NCI-H2171 treated with DMSO at 0.1 percent for 48 hours (cell line): ENCODE results near the gene ARHGAP32.
"Not testable (repeated sequence)": the region's sequence is repeated elsewhere in the genome, so short reads cannot be mapped to it uniquely, and the experiment has no call there.

Source experiments
- DNase-seq: peaks from one replicate; lab custom pipeline; 2025; lab: John Stamatoyannopoulos, UW

Gene ARHGAP32

GRCh38 chr11:128933481-128934178, 258.5 kb downstream of the ARHGAP32 start:
- no peak for DNase-seq

DNA sequence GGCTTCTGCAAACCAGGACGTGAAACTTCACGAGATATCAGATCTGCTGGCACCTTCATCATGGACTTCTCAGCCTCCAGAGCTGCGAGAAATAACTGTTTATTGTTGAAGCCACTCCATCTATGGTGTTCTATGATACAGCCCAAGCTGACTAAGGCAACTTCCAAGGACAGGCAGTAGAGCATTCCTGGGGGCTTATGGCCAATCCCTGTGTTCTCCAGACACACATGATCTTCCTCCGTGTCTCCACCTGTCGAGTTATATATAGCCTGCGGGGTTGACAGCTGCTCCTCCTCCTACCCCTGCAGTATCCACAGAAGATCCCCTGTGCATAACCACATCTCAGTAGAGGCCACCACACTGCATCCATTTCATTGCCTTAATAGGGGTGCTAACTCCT, 260.5 kb downstream of the ARHGAP32 start:
- peak; percentile 74 for DNase-seq

DNA sequence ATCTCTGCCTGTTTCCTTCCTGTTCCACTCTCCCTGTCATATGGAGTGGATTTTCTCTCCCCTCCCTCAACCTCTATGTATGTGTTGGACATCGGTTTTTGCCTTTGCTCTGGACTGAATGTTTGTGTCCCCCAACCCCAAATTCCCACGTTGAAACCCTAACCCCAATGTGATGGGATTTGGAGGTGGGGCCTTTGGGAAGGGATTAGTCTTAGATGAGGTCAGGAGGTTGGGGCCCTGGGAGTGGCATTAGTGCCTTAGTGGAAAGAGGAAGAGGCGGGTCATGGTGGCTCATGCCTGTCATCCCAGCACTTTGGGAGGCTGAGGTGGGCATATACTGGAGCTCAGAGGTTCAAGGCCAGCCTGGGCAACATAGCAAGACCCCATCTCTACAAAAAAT, 261.1 kb downstream of the ARHGAP32 start:
- no peak for DNase-seq

- no peak for DNase-seq
Measured at GRCh38 chr11:128929991-128930390, 262.1 kb downstream of the ARHGAP32 start.

DNA sequence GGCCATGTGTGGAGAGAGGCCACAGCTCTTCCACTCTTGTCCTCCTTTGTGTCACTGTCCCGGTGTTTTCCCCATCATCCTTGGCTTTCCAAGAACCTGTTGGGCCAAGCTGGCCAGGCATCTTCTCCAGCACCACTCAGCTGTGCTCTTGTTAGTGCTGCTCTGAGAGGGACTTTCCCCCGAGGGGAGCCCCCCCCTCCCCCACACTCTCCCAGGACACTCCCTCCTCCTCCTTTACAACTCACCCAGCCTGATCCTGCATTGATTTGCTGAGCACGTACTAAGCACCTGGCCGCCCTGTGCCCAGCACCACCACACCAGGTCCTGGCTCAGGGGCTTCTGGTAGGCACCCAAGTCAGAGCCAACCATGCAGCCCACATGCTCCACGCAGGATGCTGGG, 262.7 kb downstream of the ARHGAP32 start:
- DNase-seq: no peak

- no peak for DNase-seq
Measured at GRCh38 chr11:128928400-128928799, 263.7 kb downstream of the ARHGAP32 start.

DNA sequence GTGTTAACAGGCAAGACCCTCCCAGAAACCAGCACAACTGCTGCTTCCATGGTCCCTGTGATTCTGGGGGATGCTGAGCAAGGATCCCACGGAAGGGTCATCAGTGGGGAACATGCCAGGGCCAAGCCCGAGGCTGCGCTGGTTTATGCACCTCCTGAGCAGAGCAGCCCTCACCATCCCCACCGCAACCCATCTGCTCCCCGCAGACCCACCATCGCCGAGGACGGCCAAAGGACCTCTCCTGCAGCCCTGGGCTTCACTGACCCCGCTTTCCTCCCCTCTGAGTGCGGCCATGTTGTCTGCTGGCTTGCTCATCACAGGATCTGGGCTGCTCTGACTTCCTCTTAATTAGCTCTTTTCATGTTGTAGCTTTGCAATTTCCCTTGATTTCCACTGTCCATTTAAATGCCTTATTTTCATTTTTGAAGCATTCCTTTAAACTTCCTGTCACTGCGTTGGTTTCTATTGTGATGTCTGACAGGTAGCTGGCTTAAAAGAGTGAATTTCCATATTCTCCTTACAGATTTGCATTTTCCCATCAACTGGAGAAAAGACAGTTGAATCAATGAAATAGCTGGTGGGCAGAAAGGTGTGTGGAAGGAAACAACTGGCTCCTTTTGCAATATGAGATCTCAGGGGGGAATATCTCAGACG, 264.3 kb downstream of the ARHGAP32 start:
- no peak for DNase-seq

DNA sequence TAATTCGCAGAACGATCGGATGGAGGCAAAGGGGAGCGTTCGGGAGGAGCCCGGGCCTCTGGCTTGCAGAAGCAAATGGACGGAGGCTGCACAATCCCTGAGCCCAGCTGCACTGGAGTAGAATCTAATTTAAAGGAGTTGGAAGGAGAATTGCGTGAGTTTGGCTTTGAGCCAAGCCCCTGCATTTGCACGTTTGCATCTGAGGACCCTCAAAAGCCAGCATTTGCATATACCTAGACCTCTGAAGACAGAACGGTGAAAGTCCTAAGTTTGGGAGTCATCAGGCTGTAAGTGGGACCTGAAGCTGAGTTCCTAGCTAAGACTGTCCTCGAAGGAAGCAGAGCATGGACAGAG, 265.0 kb downstream of the ARHGAP32 start:
- DNase-seq: no peak

- DNase-seq: no peak
Measured at GRCh38 chr11:128926437-128927107, 265.6 kb downstream of the ARHGAP32 start.

DNA sequence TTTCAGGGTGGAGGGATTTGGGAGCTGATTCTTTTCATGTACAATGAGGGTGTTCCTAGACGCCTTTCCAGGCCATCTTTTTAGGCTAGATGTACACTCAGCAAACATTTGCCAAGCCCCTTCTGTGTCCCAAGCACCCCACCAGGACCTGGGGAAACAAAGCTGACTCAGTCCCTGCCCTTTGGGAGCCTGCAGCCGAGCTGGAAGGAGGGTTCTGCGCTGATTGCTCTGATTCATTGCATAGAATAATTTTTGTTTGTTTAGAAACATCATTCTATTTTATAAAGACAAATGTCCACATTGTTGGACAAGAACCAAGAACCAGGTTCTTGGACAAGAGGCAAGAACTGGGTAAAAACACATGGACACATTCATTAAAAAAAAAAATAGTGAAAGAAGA, 266.1 kb downstream of the ARHGAP32 start:
- no peak for DNase-seq

GRCh38 chr11:128925250-128925600, 266.9 kb downstream of the ARHGAP32 start:
- no peak for DNase-seq

GRCh38 chr11:128924510-128925249, 267.4 kb downstream of the ARHGAP32 start:
- DNase-seq: no peak

GRCh38 chr11:128924104-128924503, 268.0 kb downstream of the ARHGAP32 start:
- no peak for DNase-seq

DNA sequence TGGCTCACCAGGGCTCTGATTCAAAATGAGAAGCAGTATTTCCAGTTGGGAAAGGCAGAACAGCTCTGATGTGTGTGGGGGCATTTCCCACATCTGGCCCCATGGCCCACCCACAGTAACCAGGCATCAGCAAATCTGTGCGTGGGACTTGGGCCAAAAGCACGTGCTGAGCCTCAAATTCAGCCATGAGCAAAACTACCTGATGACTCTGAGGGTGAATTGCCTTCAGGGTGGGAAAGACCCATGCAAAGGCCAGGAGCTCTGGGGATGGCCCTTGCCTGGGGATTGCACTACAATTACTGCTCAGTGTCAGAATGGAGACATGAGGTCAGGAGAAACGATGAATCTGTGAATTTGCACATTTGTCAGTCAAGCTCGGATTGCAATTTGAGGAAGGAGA, 270.3 kb downstream of the ARHGAP32 start:
- no peak for DNase-seq

DNA sequence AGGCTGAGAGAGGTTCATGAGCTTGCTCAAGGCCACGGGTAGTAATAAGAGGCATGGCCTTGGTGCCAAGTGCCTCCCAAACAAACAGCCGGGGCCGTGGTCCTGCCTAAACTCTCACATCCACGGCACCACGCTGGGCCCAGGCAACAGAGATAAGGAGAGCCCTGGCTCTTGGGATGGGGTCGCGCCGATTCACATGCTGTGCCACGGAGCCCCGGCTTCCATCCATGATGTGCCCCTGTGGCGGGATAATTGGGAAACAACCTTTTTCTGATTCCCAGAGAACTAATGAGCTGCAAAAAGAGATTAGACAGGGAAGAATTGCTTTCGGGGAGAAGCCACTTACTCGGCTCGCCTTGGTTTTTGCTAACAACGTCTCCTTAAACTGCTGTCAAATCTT, 271.5 kb downstream of the ARHGAP32 start:
- no peak for DNase-seq

DNA sequence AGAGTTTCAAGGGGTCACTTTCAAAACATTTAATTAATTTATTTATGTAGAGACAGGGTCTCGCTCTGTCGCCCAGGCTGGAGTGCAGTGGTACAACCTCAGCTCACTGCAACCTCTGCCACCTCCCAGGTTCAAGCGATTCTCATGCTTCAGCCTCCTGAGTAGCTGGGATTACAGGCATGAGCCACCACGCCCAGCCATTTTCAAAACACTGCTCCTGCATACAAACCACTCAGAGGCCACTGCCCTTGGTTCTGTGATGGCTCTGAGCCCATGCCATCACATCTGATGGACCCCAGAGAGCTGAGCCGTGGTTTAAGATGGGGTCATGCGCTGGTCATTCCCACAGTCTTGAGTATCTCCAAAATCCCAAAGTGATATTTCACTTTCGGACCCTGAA, 272.5 kb downstream of the ARHGAP32 start:
- DNase-seq: not testable (repeated sequence)

DNA sequence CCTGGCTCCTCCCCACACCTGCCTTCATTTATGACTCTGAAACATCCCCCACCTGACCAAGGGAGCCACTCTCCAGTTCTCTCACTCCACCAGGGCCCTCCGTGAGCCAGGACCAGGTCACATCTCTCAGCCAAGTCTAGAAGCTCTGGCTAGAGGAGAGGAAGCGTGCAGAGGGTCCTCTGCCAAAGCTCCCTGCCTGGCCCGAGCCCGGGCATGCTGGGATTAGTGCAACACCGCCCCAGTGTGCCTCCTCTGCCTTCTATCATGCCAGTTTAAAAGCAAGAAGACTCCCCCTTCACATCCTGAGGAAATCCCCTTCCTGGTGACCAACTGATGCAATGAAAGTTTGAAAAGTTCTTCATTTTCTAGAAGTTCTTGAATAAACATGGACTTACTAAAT, 272.9 kb downstream of the ARHGAP32 start:
- DNase-seq: no peak

DNA sequence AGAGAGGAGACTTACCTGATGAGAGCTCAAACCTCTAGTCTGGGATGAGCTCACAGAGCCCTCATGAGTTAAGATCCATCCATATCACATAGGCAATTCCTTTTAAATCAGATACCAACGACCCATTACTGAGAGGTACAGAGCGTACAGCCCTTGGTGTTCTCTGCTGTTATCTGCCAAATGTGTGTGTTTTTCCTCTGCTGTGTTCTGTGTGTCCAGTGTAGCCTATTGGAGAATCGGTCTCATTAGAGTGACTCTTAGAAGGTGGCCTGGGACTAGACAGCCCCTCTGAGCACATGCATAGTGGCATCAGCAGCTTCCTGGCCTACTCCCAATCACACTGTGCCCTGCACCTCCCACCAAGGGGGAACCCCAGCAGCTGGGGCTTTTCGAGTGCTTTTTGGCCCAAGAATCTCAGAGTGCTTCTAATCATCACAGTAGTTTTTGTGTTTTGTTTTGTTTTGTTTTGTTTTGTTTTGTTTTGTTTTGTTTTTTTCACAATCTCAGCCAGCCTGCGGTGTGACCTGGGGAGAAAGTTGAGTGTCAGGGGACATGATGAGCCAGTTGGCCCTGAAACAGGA, 274.9 kb downstream of the ARHGAP32 start:
- DNase-seq: no peak

DNA sequence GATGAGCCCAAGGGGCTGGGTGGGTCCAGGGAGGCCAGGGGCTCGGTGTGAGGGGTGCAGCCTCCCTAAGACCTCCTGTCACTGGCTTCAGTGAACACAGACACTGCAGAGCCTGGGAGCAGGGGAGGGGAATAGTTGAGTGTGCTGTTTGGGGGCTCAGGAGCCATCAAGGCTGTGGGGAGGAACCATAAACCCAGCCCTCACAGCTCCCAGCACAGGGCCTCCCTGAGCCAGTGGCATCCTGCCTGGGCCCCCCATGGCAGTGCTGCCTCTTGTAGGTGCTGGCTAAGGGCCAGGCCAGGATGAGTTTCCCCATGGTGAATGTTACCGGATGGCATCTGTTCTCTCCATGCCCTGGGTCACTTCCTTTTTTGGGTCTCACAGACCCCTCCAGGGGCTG, 275.4 kb downstream of the ARHGAP32 start:
- no peak for DNase-seq

DNA sequence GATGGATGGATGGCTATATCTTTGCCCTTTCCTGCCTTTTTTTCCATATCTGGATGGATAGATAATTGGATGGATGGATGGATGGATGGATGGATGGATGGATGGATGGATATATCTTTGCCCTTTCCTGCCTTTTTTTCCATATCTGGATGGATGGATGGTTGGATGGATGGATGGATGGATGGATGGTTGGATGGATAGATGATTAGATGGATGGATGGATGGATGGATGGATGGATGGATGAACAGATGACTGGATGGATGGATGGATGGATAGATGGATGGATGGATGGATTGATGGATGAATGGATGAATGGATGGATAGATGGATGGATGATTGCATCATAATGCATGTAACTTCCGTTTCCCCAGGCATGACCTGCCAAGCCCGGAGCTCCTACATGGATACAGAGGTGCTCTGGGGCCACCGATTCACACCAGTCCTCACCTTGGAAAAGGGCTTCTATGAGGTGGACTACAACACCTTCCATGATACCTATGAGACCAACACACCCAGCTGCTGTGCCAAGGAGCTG, 276.0 kb downstream of the ARHGAP32 start:
- no peak for DNase-seq

DNA sequence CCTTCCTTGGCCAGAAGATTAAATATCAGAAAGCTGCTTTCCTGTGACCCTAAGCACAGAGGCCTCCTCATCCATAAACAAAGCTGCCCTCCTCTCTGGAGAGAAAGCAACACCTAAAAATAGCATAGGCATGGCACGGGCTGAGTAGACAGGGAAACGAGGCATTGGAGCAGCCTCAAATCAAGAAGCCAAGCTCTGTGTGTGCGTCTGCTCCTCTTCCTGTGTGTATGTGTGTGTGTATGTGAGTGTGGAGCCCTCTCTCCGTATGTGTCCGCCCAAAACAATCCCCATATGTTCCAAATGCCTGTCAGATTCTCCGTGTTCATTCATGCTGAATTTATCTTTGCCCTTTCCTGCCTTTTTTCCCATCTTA, 277.0 kb downstream of the ARHGAP32 start:
- peak; percentile 73 for DNase-seq
